Right lung (tissue), 5 donors: ENCODE measurements around the gene FEN1. TPM values are rescaled to one million over a fixed set of nuclear protein-coding genes. Genes with fewer than 3 reads are reported as not detected.

Experiments used
- DNase-seq, 2 donors: peaks; one replicate each; pipeline ENCODE4 v3.0.0-alpha.2; 2013
- polyA plus RNA-seq, 5 donors: library from polyadenylated mRNA; unstranded; fragments of 120-200 nt; gene quantifications; one replicate each; pipeline versions ENCODE4 v1.2.1 to v1.2.3, GENCODE V29; 2013; ENCODE audit warnings: inconsistent platforms in 1 of 5, low replicate concordance in 1 of 5; ENCODE audit not compliant: insufficient read length in 5 of 5, insufficient read depth in 1 of 5

Gene FEN1
- polyA plus RNA-seq, 5 donors = 24.3 to 38.2 (median 28.5) TPM

DNA sequence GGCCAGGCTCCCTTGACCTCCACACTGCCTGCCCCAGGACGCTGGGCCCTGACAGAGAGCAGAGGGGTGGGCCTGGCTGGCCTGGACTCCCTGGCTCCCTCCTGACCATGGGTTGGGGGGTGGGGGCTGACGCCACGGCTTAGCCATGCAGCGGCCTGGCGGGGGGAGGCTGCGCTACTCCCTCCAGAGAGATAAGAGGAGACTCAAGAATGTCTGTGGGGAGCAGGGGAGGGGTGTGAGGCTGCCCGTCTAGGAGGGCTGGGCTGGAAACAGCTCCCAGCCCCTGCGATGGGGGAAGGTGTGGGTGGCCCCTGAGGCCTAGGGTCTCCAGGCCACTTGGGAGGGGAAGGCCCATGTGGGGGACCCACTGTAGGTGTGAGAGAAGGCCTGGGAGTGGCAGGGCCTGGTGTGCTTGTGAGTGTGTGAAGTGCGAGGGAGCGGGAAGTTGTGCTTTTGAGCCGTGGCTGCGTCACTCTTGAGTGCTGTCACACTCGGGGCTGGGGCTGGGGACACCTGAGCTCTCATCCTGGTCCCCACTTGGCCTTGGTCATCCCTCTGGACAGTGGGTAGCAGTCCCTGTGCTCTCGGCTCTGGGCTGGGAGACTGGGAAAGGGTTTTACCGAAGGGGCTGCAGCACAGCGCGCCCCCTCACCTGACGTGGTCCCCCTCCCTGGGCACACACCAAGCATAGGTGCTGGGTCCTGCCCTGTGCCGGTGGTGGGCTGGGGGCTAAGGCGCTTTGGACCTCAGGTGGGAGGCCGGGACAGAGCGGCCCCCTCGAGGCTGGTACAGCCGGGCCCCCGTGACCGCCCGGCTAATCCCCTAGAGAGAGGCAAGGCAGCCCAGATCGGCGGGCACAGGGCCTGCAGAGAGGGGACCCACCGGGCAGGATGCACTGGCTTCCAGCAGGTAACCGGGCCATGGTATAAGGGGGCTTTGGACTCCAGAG, 37.9 kb upstream of the FEN1 start:
- DNase-seq = no peak

GRCh38 chr11:61756147-61756451, 36.6 kb upstream of the FEN1 start:
- DNase-seq = no peak

- no peak for DNase-seq
Measured at GRCh38 chr11:61756452-61757212, 36.1 kb upstream of the FEN1 start.

DNA sequence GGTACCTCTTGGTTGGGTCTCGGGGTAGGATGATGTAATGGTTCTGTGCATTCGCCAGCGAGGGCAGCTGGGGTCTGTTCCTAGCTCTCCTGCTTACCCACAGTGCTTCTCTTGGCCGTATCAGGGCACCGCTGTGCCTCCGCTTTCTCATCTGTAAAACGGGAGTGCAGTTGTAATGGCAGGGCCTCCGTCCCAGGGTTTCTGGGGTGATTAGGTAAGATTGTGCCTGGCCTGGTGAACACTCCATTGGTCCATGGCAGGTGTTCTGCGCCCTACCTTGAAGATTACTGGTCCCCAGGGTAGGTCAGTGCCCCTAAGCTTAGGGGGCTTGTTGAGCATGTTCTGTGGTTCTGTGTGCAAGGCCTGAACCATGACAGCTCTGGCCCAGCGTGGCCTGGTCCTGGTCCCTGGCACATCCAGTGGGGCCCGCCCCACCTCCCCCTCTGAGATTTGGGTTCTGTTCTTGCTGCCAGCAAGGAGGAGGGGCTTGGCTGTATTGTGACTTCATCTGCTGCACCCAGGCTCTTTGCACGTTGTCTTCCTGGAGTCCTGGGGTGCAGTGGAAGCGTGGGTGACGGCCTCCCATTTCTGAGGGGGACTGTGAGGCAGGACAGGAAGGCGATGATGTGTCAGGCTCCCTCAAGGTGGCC, 35.4 kb upstream of the FEN1 start:
- no peak for DNase-seq

GRCh38 chr11:61760946-61761345, 31.8 kb upstream of the FEN1 start:
- no peak for DNase-seq

DNA sequence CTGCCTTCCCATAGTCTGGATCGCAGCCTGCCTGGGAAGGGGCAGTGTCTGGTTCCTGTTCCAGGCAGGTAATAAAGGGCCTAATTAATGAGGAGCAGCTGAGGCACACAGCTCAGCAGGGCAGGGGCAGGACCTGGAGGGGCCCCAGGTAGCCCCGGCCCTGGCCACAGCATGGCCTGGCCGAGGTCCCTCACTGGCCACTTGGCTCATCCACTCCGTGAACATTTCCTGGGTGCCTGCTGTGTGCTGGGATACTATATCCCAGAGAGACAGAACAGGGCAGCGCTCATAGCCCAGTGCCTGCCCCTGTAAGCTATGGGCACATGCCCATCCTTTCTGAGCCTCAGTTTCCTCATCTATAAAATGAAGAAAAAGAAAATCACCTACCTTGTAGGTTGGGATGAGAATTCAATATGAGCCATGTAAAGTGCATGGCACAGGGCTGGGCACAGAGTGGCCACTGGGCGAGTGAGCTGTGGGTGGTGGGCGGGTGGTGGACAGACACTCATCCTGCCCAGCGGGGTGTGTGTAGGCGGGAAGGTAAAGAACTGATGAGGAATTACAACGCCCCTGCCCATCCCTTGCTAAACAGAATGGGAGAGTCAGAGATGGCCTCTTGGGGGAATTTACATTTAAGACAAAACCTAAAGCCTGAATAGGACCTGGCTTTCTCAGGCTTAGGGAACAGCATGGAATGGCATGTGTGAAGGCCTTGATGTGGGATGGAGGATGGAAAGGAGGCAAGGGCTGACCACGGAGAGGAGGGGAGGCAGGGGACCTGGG, 31.1 kb upstream of the FEN1 start:
- DNase-seq = no peak

DNA sequence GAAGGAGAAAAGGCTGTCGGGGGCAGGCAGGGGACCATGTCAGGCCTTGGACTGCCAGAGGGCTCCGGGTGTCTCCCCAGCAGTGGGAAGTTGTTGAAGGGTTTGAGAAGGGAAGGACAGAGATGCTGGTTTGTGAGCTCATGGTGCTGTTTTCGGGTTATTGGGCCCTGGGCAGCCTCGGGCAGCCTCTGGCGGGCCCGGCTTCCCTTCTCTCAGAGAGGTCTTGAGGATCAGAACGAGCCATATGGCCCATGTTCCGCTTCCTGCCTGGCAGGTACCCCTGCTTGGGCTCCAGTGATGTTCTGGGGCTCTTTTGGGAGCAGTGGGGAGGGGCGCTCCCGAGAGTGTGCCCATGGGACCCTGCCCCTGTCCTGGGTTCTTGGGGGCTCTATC, 30.5 kb upstream of the FEN1 start:
- no peak for DNase-seq

DNA sequence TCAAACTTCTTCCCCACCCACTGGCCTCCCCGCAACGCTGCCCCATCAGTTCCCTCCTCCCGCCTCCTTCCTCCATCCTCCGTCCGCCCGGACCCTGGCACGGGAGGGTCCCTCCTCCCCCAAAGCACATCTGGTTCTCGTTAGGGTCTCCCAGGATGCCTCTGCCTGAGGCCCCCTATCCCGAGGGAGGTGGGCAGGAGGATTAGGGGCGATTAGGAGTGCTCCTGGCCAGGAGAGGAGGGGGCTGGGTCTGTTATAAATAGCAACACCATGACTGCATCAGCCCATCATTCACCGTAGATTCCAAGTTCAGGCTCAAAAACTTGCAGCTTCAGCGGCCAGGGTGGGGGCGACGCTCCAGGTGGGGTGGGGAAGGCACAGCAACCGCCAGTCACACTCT, 29.9 kb upstream of the FEN1 start:
- no peak for DNase-seq

DNA sequence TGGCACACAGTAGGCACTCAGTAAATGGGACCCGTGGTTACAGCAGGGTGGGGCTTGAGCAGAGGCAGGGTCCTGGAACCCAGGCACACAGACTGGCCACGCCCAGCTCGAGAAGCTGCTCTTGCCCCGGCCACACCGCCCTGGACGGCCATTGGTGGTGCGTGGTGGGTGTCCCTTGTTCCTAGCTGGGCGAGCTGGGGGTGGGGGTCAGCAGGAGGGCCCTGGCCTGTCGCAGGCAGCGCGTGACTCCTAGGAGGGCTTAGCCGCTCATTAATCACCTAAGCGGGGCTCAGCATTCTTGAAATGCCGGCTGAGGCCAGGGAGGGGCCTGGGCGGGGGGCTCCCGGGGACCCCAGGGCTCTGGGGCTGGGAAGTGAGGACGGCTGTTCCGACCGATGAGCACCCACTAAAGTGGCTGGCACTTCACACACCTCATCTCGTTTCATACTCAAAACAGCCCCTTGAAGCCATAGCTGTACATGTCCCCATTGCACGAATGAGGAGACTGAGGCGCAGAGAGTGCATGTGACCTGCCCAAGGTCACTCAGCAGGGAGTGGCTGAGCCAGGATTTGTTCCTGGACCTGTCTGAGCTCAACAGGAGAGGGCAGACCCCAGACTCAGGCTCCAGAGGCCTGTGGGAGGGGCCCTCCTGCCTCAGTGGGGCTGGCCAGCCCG, 28.6 kb upstream of the FEN1 start:
- no peak for DNase-seq

DNA sequence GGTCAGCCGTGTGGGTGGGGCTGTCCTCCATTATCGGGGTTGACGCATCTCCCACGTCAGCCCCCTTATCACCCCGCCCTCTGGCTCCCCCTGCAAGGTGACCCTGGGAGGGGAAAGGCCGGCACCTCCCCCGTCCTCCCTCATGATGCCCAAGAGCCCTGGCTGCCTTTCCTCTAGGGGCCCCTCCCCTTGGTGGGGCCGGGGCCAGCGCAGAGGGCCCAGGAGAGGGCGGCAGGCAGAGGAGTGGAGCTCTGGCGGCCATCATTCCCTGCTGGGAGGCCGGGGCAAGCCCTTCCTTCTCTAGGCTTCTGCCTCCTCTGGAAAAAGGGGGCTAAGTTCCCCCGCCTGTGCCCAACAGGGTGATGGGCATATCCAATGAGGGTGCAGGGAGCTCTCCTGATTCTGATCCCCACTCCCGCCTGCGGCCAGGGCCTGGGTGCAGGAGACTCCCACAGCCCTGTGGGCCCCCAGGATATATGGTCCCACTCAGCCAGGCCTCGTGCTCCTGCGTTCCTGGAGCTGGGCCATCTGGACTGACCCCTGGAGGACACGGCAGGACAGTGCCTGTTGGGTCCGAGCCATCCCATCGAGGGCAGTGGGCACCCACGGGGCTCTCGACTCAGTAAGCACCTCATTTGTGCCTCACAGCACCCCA, 28.0 kb upstream of the FEN1 start:
- no peak for DNase-seq

GRCh38 chr11:61765550-61766253, 27.0 kb upstream of the FEN1 start:
- no peak for DNase-seq

GRCh38 chr11:61766353-61766841, 26.3 kb upstream of the FEN1 start:
- DNase-seq = no peak

GRCh38 chr11:61768376-61769076, 24.2 kb upstream of the FEN1 start:
- DNase-seq = no peak

DNA sequence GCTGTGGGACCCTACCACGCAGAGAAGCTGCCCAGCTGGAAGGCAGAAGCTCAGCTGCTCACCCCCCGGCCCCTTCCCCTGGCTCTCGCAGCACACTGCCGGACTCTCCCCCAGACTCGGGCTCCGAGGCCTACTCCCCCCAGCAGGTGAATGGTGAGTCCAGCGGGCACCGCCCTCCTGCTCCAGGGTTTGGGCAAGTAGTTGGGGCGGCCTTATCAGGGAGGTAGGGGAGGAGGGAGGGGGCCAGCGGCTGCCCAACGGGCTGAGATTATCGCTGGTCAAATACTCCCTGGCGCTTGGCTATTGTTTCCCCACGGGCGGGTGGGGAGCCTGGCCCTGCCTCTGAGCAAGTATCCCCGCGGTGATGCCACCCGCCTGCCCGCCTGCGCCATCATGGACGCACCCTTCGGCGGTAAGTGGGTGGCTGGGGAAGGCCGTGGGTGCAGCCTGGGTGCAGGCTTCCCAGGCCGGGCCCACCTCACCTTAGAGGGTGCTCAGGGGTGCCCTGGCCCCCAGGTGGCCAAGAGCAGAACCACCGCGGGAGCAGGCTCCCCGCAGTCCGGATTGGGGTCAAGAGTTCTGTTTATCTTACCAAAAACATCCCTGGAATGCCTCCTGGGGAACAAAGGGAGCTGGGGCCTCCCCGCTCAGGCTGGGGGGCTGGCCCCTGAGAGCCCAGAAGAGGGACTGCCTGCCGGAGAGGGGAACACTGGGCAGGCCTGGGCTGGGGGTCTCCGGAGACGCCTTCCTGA, 23.4 kb upstream of the FEN1 start:
- no peak for DNase-seq

GRCh38 chr11:61769946-61770683, 22.6 kb upstream of the FEN1 start:
- no peak for DNase-seq

DNA sequence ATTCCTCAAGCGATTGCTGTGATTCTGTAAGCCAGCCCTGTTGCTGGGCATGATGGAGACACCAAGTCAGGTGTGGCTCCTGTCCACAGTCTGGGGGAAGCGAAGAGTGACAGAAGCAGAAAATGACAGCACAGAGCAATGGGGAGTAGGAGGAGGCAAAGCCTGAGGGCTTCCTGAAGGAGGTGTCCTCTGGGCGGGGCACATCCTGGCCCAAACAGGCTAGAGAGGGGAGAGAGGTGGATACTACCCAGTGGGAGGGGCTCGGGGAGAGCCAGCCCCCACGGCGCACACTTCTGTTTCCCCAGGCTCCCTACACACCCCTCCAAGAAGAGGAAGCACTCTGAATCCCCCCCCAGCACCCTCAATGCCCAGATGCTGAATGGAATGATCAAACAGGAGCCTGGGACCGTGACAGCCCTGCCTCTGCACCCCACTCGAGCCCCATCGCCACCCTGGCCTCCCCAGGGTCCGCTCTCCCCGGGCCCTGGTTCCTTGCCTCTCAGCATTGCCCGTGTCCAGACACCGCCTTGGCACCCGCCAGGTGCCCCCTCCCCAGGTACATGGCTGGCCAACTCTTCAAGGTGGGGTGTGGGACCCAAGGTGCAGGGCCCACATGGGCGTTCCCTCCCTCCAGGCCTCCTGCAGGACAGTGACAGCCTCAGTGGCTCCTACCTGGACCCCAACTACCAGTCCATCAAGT, 21.4 kb upstream of the FEN1 start:
- DNase-seq = no peak

- DNase-seq = no peak
Measured at GRCh38 chr11:61771985-61772455, 20.7 kb upstream of the FEN1 start.
